Epithelial cell of esophagus (primary cell): ENCODE data around the gene BBX.
"Not testable (repeated sequence)": the region's sequence is repeated elsewhere in the genome, so short reads cannot be mapped to it uniquely, and the experiment has no call there.

Source experiments
- DNase-seq: peaks from one replicate; pipeline ENCODE4 v3.0.0; 2010; ENCODE audit warnings: low read depth
- H3K4me3 ChIP-seq: 2 replicates; pipeline ENCODE4 v1.5.1; 2011; ENCODE audit warnings: mild to moderate bottlenecking, low read length, control low read depth
- TF ChIP-seq, protein P1 (sequence below): IDR thresholded peaks from 2 replicates; pipeline ENCODE4 v1.5.1; 2011; ENCODE audit warnings: low read depth, mild to moderate bottlenecking, low read length, control low read depth, inconsistent platforms; ENCODE audit not compliant: insufficient read depth; ENCODE audit errors: missing control alignments

Gene BBX

GRCh38 chr3:107687056-107687581 is 164.4 kb downstream of the BBX start:
- H3K4me3 ChIP-seq: no peak overlapping the region
- TF ChIP-seq, protein P1, sequence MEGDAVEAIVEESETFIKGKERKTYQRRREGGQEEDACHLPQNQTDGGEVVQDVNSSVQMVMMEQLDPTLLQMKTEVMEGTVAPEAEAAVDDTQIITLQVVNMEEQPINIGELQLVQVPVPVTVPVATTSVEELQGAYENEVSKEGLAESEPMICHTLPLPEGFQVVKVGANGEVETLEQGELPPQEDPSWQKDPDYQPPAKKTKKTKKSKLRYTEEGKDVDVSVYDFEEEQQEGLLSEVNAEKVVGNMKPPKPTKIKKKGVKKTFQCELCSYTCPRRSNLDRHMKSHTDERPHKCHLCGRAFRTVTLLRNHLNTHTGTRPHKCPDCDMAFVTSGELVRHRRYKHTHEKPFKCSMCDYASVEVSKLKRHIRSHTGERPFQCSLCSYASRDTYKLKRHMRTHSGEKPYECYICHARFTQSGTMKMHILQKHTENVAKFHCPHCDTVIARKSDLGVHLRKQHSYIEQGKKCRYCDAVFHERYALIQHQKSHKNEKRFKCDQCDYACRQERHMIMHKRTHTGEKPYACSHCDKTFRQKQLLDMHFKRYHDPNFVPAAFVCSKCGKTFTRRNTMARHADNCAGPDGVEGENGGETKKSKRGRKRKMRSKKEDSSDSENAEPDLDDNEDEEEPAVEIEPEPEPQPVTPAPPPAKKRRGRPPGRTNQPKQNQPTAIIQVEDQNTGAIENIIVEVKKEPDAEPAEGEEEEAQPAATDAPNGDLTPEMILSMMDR: no peak
- DNase-seq: no peak

- peak; percentile 82 for DNase-seq
- TF ChIP-seq, protein P1: no peak
- H3K4me3 ChIP-seq: no peak overlapping the region
Observed at GRCh38 chr3:107689355-107689754, 166.6 kb downstream of the BBX start.

- peak; percentile 76 for DNase-seq
- TF ChIP-seq, protein P1: peak; percentile 39
- H3K4me3 ChIP-seq: no peak overlapping the region
Observed at GRCh38 chr3:107690522-107691138, 167.9 kb downstream of the BBX start.

DNA sequence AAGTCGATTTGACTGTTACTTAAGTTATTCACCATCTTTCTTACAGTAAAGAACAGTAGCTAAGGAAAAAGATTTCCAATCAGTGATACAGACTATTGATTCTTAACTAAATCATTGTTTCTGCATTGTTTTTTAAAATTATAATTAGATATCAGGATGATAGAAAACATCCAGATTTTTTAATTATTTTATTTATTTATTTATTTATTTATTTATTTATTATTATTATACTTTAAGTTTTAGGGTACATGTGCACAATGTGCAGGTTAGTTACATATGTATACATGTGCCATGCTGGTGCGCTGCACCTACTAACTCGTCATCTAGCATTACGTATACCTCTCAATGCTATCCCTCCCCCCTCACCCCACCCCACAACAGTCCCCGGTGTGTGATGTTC is 169.2 kb downstream of the BBX start:
- H3K4me3 ChIP-seq, DNase-seq: not testable (repeated sequence)

DNA sequence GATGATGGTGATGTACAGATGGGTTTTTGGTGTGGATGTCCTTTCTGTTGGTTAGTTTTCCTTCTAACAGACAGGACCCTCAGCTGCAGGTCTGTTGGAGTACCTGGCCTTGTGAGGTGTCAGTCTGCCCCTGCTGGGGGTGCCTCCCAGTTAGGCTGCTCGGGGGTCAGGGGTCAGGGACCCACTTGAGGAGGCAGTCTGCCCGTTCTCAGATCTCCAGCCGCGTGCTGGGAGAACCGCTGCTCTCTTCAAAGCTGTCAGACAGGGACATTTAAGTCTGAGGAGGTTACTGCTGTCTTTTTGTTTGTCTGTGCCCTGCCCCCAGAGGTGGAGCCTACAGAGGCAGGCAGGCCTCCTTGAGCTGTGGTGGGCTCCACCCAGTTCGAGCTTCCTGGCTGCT is 174.6 kb downstream of the BBX start:
- not testable (repeated sequence) for DNase-seq, H3K4me3 ChIP-seq

DNA sequence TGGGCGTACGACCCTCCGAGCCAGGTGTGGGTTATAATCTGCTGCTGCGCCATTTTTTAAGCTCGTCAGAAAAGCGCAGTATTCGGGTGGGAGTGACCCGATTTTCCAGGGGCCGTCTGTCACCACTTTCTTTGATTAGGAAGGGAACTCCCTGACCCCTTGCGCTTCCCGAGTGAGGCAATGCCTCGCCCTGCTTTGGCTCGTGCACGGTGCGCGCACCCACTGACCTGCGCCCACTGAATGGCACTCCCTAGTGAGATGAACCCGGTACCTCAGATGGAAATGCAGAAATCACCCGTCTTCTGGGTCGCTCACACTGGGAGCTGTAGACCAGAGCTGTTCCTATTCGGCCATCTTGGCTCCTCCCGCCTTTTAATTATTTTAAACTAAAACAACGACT is 175.1 kb downstream of the BBX start:
- not testable (repeated sequence) for H3K4me3 ChIP-seq, DNase-seq

GRCh38 chr3:107699682-107700081 is 176.9 kb downstream of the BBX start:
- TF ChIP-seq, protein P1: no peak
- peak; percentile 89 for DNase-seq

GRCh38 chr3:107701299-107701698 is 178.5 kb downstream of the BBX start:
- no peak overlapping the region for H3K4me3 ChIP-seq
- TF ChIP-seq, protein P1: no peak
- DNase-seq: no peak

More at GRCh38 chr3:107699682-107700081, 176.9 kb downstream of the BBX start:
- no peak overlapping the region for H3K4me3 ChIP-seq
